Measurements from ENCODE around the gene ELP1. TPM values are rescaled to one million over a fixed set of nuclear protein-coding genes. Genes with fewer than 3 reads are reported as not detected.
"Not testable (repeated sequence)": the region's sequence is repeated elsewhere in the genome, so short reads cannot be mapped to it uniquely, and the experiment has no call there.

Gene ELP1
- total RNA-seq, 2 donors from 2014 or later, result 28.1 to 34.3 TPM

- H3K4me1 Mint-ChIP-seq (ENCODE audit: low read depth in 2 of 2), result peaks cover 0 to 3% of the 10 kb centered on the region in 2 donors
- DNase-seq (ENCODE audit: low spot score), result no peak
- H3K27me3 Mint-ChIP-seq, result no peaks in the 10 kb centered on the region
- no peaks in the 10 kb centered on the region for H3K36me3 Mint-ChIP-seq
- H3K4me3 Mint-ChIP-seq, result no peak overlapping the region
- H3K27ac Mint-ChIP-seq, result no peak overlapping the region
- ATAC-seq, result no peak
- H3K9me3 Mint-ChIP-seq, result no peaks in the 10 kb centered on the region
Observed at GRCh38 chr9:108861464-108861863, 72.5 kb downstream of the ELP1 start.

GRCh38 chr9:108860764-108861163, 73.2 kb downstream of the ELP1 start:
- Mint-ChIP-seq H3K36me3 (no peaks in the 10 kb centered on the region), H3K27me3 (no peaks in the 10 kb centered on the region), H3K9me3 (no peaks in the 10 kb centered on the region), H3K4me3 (no peak overlapping the region), H3K4me1 (ENCODE audit: low read depth in 2 of 2) (peaks cover 0 to 3% of the 10 kb centered on the region in 2 donors), H3K27ac (no peak overlapping the region)
- ATAC-seq (no peak), DNase-seq (ENCODE audit: low spot score) (no peak)

GRCh38 chr9:108860354-108860753, 73.6 kb downstream of the ELP1 start:
- H3K4me1 Mint-ChIP-seq (ENCODE audit: low read depth in 2 of 2), result peaks cover 0 to 3% of the 10 kb centered on the region in 2 donors
- H3K27me3 Mint-ChIP-seq, result no peaks in the 10 kb centered on the region
- no peak for ATAC-seq

GRCh38 chr9:108859459-108860114, 74.3 kb downstream of the ELP1 start:
- no peak overlapping the region for H3K4me3 Mint-ChIP-seq
- no peaks in the 10 kb centered on the region for H3K27me3 Mint-ChIP-seq
- ATAC-seq (peak in 1 of 2 donors; percentile 46), DNase-seq (ENCODE audit: low spot score) (no peak)
- no peaks in the 10 kb centered on the region for H3K36me3 Mint-ChIP-seq
- no peak overlapping the region for H3K27ac Mint-ChIP-seq
- H3K9me3 Mint-ChIP-seq, result no peaks in the 10 kb centered on the region
- H3K4me1 Mint-ChIP-seq (ENCODE audit: low read depth in 2 of 2), result peaks cover 0 to 3% of the 10 kb centered on the region in 2 donors

More at GRCh38 chr9:108860354-108860753, 73.6 kb downstream of the ELP1 start:
- H3K36me3 Mint-ChIP-seq, result no peaks in the 10 kb centered on the region
- DNase-seq (ENCODE audit: low spot score), result no peak
- H3K27ac Mint-ChIP-seq, result no peak overlapping the region
- no peaks in the 10 kb centered on the region for H3K9me3 Mint-ChIP-seq
- no peak overlapping the region for H3K4me3 Mint-ChIP-seq

DNA sequence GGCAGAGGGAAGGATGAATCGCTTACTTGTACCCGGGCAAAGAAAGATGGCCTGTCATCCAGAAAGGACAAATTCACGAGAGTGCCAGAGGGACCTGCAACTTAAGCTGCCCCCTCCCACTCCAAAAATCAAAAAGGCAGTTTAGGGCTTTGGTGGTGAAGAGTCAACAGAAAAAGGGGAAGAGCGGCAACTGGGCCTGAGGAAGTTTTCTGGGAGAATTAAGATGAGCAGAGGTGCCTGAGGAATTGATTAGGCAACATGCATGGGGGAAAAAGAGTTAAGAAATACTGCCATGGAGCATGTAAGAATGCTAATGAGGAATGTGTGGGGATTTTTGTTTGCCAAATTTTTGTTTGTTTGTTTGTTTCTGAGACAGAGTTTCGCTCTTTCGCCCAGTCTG, 76.4 kb downstream of the ELP1 start:
- no peak overlapping the region for H3K4me3 Mint-ChIP-seq
- ATAC-seq (no peak), DNase-seq (ENCODE audit: low spot score) (no peak)
- H3K36me3 Mint-ChIP-seq, result no peaks in the 10 kb centered on the region
- no peak overlapping the region for H3K27ac Mint-ChIP-seq
- H3K27me3 Mint-ChIP-seq, result no peaks in the 10 kb centered on the region
- peaks cover 0 to 3% of the 10 kb centered on the region in 2 donors for H3K4me1 Mint-ChIP-seq (ENCODE audit: low read depth in 2 of 2)
- H3K9me3 Mint-ChIP-seq, result no peaks in the 10 kb centered on the region

DNA sequence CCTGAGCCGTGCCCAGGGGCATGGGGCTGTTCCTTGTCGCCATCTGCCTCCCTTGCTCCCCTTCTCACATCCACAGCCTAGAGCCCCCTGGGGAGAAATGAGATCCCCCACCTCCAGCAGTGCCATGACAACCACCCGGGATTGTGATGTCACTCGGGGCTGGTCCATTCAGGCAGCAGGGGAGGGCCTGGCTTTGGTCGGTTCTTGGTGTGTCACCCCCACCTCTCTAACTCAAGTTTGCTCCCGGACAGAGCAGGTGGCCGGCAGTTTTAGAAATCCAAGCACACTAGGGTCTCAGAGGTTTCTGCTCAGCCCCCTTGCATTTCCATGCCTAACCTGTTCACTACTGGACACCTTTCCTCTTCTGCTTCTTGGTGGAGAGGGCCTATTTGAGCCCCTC, 78.0 kb downstream of the ELP1 start, which contains the start of gene ACTL7B:
ACTL7B (minus strand) TSS at position 99 of the 400 bp plus-strand sequence; CDS start at position 43, 56 bp downstream.
- no peaks in the 10 kb centered on the region for H3K9me3 Mint-ChIP-seq
- peaks cover 0 to 4% of the 10 kb centered on the region in 2 donors for H3K27me3 Mint-ChIP-seq
- peaks cover 0 to 3% of the 10 kb centered on the region in 2 donors for H3K4me1 Mint-ChIP-seq (ENCODE audit: low read depth in 2 of 2)
- no peak for DNase-seq (ENCODE audit: low spot score)
- no peak within 1 kb of the TSS for H3K4me3 Mint-ChIP-seq
- no peak within 1 kb of the TSS for H3K27ac Mint-ChIP-seq
- ATAC-seq, result no peak
- H3K36me3 Mint-ChIP-seq, result no peaks in the 10 kb centered on the region

- ATAC-seq (no peak), DNase-seq (ENCODE audit: low spot score) (no peak)
- H3K9me3 Mint-ChIP-seq, result no peaks in the 10 kb centered on the region
- no peak overlapping the region for H3K4me3 Mint-ChIP-seq
- H3K36me3 Mint-ChIP-seq, result no peaks in the 10 kb centered on the region
- H3K27ac Mint-ChIP-seq, result no peak overlapping the region
- peaks cover 0 to 4% of the 10 kb centered on the region in 2 donors for H3K27me3 Mint-ChIP-seq
- peaks cover 0 to 3% of the 10 kb centered on the region in 2 donors for H3K4me1 Mint-ChIP-seq (ENCODE audit: low read depth in 2 of 2)
Observed at GRCh38 chr9:108855529-108855886, 78.4 kb downstream of the ELP1 start.

DNA sequence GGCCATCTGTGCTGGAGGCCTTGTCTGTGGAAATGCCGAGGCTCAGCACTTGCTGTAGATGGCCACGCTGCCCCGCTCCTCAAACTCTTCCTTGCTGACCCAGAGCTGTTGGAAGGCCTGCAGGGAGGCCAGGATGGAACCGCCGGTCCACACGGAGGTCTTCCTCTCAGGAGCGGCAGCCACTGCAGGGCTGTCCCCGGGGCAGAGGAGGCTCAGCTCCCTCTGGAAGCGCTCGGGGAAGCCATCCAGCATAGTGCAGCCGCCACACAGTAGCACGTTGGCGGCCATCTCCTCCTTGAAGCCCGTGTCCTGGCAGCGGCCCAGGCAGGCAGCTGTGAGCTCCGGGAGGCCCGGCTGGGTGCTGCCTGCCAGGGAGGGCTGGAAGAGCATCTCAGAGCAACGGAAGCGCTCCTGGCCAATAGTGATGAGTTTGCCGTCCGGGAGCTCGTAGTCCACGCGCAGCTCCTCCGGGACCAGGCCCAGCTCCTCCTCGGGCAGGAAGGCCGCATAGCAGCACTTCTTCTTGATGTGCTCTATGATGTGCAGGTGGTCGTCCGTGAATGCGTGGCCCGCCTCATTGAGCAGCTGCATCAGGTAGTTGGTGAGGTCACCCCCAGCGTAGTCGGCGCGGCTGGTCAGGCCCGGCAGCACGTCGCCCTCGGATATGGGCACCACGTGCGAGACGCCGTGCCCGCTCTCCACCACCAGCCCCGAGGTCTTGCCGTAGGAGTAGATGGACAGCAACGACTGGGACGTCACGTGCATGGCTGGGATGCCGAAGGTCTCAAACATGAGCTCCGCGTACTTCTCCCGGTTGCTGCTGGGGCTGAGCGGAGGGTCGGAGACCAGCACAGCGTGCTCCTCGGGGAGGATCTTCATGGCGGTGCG, 79.0 kb downstream of the ELP1 start:
- peaks cover 0 to 3% of the 10 kb centered on the region in 2 donors for H3K4me1 Mint-ChIP-seq (ENCODE audit: low read depth in 2 of 2)
- peaks cover 0 to 4% of the 10 kb centered on the region in 2 donors for H3K27me3 Mint-ChIP-seq
- ATAC-seq (no peak), DNase-seq (ENCODE audit: low spot score) (no peak)
- no peaks in the 10 kb centered on the region for H3K9me3 Mint-ChIP-seq
- no peaks in the 10 kb centered on the region for H3K36me3 Mint-ChIP-seq
- no peak overlapping the region for H3K27ac Mint-ChIP-seq
- no peak overlapping the region for H3K4me3 Mint-ChIP-seq

DNA sequence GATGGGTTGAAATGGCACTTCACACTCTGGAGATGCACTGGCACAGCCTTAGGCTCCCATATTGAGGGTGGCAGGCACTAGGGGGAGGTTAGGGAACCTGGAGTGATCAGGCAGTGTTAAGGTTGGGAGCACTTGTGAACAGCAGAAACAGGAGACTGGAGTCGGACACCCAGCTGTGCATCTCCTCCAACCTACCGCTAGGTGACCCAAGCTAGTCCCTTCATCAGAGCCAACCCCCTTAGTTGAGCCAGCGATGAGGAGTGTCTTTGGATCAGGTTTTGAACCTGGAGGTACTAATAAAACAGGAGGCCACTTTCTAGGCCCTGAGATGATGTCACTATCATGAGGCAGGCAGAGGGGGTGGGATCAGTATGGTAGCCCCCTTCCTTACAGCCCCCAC, 79.8 kb downstream of the ELP1 start:
- Mint-ChIP-seq H3K27ac (no peak overlapping the region), H3K27me3 (peaks cover 0 to 4% of the 10 kb centered on the region in 2 donors), H3K9me3 (no peaks in the 10 kb centered on the region), H3K36me3 (no peaks in the 10 kb centered on the region), H3K4me1 (ENCODE audit: low read depth in 2 of 2) (no peaks in the 10 kb centered on the region), H3K4me3 (no peak overlapping the region)
- no peak for DNase-seq (ENCODE audit: low spot score)
- no peak for ATAC-seq

DNA sequence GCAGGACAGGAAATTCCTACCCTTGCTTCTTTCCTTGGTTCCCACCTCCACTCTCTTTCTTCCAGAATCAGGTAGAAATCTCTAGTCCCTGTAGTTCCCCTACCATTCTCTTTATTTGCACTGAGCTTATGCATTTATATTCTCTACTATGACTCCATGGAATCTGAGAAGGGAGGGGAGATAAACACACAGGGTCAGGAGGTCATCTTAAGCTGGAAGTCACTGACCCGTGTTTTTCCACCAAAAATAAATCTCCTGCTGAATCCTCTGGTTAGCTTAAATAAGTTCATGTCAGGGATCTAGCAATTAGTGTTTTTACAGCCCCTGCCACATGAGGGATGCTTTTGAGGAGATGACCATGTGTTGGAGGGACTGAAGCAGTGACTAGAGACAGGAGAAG, 81.8 kb downstream of the ELP1 start:
- ATAC-seq, result no peak

GRCh38 chr9:108851138-108851537, 82.8 kb downstream of the ELP1 start:
- Mint-ChIP-seq H3K27ac (no peak overlapping the region), H3K9me3 (no peaks in the 10 kb centered on the region), H3K4me1 (ENCODE audit: low read depth in 2 of 2) (no peaks in the 10 kb centered on the region), H3K36me3 (no peaks in the 10 kb centered on the region), H3K27me3 (peaks cover 0 to 4% of the 10 kb centered on the region in 2 donors), H3K4me3 (no peak overlapping the region)
- ATAC-seq (no peak), DNase-seq (ENCODE audit: low spot score) (no peak)

More for the DNA sequence above, 81.8 kb downstream of the ELP1 start:
- Mint-ChIP-seq H3K36me3 (no peaks in the 10 kb centered on the region), H3K9me3 (no peaks in the 10 kb centered on the region), H3K4me3 (no peak overlapping the region), H3K4me1 (ENCODE audit: low read depth in 2 of 2) (no peaks in the 10 kb centered on the region), H3K27me3 (peaks cover 0 to 4% of the 10 kb centered on the region in 2 donors), H3K27ac (no peak overlapping the region)
- no peak for DNase-seq (ENCODE audit: low spot score)

DNA sequence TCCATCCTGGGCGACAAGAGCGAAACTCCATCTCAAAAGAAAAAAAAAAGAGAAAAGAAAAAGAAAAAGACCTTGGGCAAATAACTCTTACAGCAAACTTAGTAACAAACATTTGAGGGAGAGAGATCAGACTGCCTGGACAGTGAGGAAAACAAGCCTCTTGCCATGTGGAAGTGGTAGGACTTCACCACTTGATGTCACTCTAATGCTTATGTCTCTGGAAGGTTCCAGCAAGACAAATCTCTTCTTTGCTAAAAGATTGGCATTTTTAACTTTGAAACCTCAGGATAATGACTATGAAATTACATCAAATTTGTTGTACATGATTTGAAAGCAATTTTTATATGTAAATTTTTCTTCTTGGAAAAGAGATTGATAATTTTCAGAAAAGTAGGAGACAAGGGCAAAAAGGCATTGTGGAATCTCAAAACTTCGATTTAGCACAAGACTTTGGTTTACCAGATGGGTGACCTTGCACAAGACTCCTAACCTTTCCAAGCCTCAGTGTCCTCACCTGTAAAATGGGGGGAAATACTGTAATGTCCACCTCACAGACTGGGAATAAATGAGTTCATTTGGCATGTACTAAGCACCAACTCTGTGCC, 83.5 kb downstream of the ELP1 start:
- H3K27ac Mint-ChIP-seq, result no peak overlapping the region
- H3K9me3 Mint-ChIP-seq, result no peaks in the 10 kb centered on the region
- no peaks in the 10 kb centered on the region for H3K36me3 Mint-ChIP-seq

DNA sequence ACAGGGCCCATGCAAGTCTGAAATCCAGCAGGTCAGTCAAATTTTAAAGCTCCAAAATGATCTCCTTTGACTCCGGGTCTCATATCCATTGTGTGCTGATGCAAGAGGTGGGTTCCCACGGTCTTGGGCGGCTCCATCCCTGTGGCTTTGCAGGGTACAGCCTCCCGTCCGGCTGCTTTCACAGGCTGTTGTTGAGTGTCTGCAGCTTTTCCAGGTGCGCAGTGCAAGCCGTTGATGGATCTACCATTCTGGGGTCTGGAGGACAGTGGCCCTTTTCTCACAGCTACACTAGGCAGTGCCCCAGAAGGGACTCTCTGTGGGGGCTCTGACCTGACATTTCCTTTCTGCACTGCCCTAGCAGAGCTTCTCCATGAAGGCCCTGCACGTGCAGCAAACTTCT, 85.6 kb downstream of the ELP1 start:
- H3K4me3 Mint-ChIP-seq; DNase-seq (ENCODE audit: low spot score); H3K36me3 Mint-ChIP-seq; H3K27me3 Mint-ChIP-seq; H3K9me3 Mint-ChIP-seq; H3K27ac Mint-ChIP-seq; ATAC-seq; H3K4me1 Mint-ChIP-seq (ENCODE audit: low read depth in 2 of 2): not testable (repeated sequence)

More for the DNA sequence above, 83.5 kb downstream of the ELP1 start:
- ATAC-seq, result no peak
- DNase-seq (ENCODE audit: low spot score), result no peak
- H3K27me3 Mint-ChIP-seq, result peaks cover 0 to 4% of the 10 kb centered on the region in 2 donors
- H3K4me3 Mint-ChIP-seq, result no peak overlapping the region
- H3K4me1 Mint-ChIP-seq (ENCODE audit: low read depth in 2 of 2), result no peaks in the 10 kb centered on the region

DNA sequence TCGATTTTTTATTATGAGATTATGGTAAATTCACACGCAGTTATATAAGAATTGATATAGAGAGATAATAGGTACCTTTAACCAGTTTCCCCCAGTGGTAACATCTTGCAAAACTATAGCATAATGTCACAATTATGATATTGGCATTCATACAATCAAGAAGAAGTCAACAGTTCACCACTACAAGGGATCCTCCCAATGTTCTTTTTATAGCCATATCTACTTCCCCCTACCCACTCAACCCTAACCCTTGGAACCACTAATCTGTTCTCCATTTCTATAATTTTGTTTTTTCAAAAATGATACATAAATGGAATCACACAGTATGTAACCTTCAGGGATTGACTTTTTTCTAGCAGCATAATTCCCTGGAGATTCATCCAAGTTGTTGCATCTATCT, 88.0 kb downstream of the ELP1 start:
- Mint-ChIP-seq H3K27ac (no peak overlapping the region), H3K27me3 (no peaks in the 10 kb centered on the region), H3K9me3 (no peaks in the 10 kb centered on the region), H3K4me1 (ENCODE audit: low read depth in 2 of 2) (peaks cover 9 to 10% of the 10 kb centered on the region in 2 donors), H3K4me3 (no peak overlapping the region), H3K36me3 (no peaks in the 10 kb centered on the region)
- DNase-seq (ENCODE audit: low spot score) (no peak), ATAC-seq (no peak)
